GM12892 (cell line): ENCODE measurements around the gene HCRTR1.

ENCODE experiments used
- POLR2A ChIP-seq: IDR thresholded peaks from 2 replicates; pipeline ENCODE4 v1.6.1; 2011; ENCODE audit warnings: low read depth, low read length, control low read depth
- TAF1 ChIP-seq: IDR thresholded peaks from 2 replicates; pipeline ENCODE4 v1.6.1; 2011; ENCODE audit warnings: low read depth, mild to moderate bottlenecking, control low read depth, low read length, borderline replicate concordance

GRCh38 chr1:31580513-31580870, 37.0 kb upstream of the HCRTR1 start:
- TF ChIP-seq TAF1 = no peak
- TF ChIP-seq POLR2A = no peak
